AG08396 (cell line): ENCODE measurements around the gene C20orf96.
"Not testable (repeated sequence)": the region's sequence is repeated elsewhere in the genome, so short reads cannot be mapped to it uniquely, and the experiment has no call there.

ENCODE experiments used
- DNase-seq: peaks from one replicate; pipeline ENCODE4 v3.0.0; 2012; ENCODE audit warnings: low spot score, mixed read lengths

Gene C20orf96, protein sequence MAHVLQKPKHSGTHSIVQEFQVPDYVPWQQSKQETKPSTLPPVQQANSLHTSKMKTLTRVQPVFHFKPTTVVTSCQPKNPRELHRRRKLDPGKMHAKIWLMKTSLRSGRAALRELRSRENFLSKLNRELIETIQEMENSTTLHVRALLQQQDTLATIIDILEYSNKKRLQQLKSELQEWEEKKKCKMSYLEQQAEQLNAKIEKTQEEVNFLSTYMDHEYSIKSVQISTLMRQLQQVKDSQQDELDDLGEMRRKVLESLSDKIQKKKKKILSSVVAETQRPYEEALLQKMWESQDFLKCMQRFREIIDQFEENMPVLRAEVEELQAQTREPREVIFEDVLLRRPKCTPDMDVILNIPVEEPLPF

DNA sequence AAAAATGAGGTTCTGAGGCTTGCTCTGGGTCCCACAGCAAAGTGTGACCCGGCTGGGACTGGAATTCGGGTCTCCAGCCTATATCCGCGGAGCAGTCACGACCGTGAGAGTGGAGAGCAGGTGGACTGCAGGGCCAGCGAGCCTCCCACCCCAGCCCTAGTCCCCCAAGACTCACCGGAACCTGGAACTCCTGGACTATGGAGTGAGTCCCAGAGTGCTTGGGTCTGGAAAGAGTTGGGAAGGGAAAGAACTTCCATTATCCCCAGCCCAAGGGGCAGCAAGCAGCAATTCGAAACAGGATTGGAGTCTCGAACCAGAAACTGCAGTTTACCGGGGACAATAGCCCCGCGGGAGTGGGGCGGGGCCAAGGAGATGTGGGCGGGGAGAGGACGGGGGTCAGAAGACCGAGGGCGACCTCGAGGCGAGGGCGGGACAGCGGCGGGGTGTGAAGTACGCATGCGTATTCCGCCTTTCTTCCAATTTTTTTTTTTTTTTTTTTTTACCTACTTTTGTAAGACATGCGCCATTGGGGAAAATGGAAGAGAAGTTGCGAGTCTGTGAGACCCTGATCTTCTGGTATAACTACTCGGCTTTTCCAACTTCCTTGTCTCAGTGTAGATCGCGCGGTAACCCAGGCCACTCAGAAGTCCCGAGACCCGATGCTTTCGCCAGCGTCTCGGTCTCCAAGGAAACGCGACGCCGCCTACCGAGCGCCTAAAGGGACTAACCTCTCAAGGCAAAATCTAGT, at the start of gene C20orf96:
Gene C20orf96, minus strand, starts transcription at position 667 of the 748 bp plus-strand sequence. Its CDS starts 140 bp downstream, at position 527.
- peak; percentile 98 for DNase-seq

DNA sequence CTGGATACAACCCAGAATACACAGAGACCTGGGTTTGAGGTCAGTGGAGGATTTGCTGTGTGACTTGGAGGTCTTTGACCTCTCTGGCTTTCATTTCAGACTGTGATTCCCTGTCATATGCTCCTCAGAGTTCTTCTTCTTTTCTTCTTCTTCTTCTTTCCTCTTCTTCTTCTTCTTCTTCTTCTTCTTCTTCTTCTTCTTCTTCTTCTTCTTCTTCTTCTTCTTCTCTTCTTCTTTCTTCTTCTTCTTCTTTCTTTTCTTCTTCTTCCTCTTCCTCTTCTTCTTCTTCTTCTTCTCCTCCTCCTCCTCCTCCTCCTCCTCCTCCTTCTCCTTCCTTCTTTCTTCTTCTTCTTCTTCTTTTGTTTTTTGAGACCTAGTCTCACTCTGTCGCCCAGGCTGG, 45.5 kb upstream of the C20orf96 start:
- DNase-seq: not testable (repeated sequence)

DNA sequence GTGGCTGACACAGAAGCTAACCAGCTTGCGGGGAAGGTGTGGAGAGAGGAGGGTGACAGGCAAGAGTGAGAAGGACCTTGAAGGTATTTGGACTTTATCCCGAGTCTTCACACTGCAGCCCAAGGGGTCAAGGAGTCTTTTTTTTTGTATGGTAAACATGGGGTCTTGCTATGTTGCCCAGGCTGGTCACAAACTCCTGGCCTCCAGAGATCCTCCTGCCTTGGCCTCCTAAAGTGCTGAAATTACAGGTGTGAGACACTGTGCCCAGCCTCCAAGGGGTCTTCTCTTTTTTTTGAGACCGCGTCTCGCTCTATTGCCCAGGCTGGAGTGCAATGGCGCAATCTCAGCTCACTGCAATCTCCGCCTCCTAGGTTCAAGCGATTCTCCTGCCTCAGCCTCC, 44.0 kb upstream of the C20orf96 start:
- DNase-seq: no peak

DNA sequence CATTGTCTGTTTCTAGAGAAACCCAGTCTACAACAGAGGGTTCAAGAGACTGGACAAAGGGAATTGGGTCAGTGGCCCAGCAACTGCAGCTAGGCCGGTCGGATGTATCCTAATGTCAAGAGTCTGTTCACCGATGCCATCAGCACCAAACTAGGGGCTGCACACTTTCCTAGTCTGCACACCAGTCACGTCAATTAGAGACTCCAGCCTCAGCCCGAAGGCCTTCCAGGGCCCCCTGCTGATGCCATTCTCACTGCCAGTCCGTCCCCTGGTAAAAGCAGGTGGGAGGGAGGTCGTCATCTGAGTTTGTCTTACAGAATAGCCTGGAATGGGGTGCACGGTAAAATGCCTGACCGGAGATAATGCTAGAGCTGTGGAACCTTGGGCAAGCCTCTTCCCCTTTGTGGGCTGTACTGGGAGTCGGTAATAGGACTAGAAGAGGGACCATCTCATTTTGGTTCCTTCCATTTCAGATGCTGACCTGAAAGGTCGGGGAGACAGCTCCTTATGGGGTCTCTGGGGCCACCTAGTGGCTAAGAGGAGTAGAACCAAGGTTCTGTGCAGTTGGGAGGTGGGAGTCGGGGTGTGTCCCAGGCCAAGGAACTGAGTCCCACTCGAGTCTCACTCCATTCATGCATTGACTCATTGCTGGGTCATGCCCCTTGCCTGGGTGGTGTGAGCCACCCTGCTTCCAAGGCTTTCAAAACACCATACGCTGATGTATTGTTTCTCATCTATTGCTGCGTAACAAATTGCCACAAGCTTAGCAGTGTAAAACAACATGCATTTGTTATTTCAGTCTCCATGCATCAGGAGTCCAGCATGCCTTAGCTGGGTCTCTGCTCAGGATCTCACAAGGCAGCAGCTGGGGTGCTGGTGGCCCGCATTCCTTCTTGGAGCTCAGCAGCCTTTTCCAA, 39.9 kb upstream of the C20orf96 start:
- peak; percentile 77 for DNase-seq

DNA sequence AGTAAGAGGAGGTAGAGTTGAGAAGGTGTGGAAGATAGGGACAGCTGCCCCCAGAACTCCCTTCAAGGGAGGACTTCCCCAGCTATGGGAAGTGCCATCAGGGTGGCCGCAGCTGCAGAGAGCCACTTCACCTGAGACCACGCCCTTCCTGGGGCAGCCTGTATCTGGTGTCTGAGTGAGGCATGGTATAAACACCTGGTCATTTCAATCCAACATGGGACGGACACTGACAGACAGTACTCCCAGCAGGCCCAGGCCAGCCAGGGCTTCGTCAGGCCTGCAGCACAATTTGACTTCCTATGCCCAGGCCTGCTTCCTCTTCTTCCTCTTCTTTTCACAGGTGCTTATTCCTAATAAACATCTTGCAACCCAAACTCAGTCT, 39.3 kb upstream of the C20orf96 start:
- DNase-seq: no peak

DNA sequence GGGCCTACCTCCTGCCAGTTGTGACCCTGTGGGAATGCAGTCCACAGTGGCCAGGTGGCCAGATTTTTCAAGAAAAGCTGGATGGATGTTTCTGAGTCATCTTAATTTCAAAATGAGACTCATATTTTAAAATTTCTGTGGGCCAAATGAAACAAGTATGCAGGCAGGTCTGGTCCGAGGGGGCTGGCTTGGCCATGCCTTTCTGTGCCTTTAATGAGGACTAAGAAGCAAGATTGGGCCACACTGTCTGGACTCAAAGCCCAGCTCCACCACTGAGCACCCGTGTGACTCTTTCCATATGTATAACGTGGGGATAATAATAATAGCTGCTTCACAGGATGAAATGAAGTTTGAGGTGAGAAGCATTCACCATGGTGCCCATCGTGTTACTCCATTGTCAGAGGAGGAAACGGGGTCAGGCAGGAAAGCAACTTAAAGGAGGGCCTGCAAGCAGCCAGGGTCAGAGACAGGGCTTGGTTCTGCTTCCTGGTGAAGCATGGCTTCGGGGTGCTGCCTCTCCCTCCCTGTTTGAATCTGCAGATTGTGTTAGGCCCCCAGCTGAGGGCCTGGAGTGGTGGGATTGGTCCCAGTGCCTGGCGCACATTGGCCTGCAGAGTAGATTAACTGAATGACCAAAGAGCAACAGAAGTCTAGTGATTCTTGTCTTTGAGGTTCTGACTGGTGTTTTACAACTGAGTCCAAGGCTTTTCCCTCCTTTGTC, 38.6 kb upstream of the C20orf96 start:
- no peak for DNase-seq

DNA sequence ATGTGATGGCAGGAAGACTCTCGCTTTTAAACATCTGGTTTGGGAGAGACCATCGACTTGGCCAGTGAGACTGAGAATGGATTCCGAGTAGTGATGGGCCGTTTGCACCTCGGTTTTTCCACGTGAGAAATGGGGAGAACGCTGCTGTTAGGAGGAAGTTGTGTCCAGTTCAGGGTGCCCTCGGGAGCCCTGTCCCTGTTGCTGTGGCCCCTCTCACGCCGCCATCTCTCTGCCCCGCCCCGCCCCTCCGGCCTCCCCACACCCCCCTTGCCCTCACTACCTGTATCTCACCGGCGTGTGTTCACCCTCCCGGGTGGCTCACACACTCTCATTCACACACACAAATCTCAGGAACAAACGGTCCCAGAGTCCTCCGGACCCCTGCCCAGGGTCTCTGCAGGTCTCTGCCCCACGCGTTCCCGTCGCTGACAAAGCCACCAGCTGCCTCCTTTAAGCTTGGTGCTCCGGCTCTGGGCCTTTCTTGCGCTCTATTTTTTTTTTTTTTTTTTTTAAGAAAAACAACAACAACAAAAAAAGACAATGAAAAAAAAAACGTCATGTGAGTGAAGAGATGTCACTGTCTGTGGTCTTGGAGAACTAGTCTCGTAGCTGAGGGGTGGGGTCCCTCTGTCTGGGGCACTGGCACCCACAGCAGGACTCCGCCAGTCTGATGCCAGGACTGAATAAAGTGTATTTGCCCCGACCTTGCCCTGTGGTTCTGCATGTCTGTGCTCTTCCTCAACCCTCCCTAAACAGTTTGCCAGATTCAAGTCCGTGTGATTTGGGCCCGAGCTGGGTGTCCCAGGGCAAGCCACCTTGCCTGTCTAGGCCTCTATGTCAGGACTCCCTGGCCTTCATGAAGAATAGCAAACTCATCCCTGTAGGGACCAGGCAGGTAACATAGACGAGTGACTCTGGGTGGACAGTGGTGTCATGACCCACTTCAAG, 37.8 kb upstream of the C20orf96 start:
- no peak for DNase-seq

DNA sequence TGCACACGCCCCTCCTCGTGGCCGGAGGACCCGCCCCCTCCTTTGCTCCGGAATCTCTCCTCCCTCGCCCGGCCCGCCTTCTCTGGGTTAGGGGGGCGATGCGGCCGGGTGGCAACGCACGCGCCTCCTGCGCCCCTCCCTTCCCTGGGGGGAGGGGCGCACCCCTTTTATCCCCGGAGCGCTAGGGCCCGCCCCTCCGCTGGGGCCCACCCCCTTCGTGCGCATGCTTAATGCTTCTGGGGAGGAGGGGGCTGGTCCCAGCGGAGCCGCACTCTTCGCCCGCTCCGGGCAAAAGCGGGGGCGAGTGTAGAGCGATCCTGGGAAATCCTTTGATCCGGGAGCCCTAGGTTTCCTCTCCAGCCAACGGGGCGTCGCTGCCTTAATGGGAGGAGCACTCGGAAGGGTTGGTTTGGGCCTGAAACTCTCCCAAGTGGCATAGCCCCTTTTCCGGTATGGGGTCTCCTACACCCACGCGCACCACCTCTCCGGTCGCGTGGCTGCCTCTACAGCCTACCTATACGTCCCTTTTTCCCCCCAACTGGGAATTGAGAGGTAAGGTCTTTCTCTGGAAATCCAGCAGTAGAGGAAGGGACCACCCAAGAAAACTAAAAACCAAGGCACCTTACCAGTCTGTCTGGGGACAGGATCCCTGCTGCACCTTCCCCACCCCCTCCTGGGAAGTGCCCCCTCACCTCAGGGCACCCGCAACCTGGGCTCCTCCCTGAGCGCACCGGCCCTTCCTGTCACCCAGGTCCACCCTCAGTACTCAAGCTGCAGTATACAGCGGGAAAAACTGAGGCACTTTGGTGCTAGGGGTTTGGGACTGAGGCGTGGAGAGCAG, 36.9 kb upstream of the C20orf96 start:
- DNase-seq: peak; percentile 95

DNA sequence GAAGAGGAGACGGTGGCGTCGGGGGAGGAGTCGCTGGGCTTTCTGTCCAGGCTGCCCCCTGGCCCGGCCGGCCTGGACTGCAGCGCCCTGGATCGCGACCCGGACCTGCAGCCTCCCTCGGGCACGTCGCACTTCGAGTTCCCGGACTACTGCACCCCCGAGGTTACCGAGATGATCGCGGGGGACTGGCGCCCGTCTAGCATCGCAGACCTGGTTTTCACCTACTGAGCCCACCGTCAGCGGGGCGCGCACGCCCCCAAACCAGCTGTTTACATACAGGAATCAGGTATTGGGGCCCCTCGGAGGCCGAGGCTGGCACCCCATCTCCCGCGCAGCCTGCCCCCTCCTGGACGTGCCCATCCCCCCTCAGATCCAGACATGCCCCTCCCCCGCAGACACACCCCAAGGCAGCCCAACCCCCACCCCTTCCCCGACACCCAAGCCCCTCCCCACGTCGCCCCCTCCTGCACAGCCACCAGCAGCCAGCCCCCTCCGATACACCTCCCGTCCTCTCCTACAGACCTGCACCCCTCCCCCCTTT, 36.2 kb upstream of the C20orf96 start:
- peak; percentile 23 for DNase-seq

DNA sequence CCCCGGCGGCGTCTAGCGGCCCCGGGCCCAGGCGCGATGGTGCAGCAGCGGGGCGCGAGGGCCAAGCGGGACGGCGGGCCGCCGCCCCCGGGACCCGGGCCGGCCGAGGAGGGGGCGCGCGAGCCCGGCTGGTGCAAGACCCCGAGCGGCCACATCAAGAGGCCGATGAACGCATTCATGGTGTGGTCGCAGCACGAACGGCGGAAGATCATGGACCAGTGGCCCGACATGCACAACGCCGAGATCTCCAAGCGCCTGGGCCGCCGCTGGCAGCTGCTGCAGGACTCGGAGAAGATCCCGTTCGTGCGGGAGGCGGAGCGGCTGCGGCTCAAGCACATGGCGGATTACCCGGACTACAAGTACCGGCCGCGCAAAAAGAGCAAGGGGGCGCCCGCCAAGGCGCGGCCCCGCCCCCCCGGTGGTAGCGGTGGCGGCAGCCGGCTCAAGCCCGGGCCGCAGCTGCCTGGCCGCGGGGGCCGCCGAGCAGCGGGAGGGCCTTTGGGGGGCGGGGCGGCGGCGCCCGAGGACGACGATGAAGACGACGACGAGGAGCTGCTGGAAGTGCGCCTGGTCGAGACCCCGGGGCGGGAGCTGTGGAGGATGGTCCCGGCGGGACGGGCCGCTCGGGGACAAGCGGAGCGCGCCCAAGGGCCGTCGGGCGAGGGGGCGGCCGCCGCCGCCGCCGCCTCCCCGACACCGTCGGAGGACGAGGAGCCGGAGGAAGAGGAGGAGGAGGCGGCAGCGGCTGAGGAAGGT, 35.5 kb upstream of the C20orf96 start:
- peak; percentile 57 for DNase-seq

DNA sequence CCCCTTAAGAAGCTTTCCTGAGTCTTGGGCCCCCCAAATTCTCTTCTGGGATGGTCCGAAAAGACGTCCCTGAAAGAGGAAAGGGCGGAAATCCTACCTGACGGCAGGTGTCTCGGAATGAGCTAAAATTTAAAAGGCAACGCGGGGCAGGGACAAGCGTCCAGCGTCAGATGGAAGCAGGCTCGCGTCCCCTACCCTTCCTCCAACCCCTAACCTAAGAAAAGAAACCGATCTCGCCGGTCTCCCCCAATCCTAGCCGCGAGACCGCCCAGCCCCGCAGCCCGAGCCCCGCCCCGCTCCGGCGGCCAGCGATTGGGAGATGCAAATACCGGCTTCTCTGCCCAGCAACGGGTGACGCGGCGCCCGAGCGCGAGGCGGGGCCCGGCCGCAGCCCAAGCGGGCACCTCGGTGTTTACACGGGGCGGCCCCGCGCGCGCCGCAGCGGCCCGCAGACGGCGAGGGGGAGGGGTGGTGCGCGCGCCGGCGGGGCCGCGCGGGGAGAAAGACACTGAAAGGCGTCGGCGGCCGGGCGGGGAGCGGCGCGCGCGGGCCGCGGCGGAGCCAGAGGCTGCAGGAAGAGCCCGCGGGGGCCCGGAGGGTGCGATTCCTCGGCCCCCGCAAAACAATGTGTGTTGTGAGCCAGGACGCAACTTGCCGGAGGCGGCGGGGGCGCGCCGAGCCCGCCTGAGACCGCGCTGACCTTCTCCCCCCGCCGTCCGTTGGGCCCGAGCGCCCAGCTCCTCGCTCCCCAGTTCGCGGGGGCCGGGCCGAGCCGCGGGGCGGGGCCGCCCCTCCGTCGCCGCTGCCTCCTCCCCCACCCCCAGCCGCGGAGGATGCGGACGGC, 34.7 kb upstream of the C20orf96 start, which contains the start of gene SOX12:
Gene SOX12, plus strand, starts transcription at position 508 of the 844 bp plus-strand sequence. CDS start 373 bp downstream, outside the sequence.
- DNase-seq: peak; percentile 96

DNA sequence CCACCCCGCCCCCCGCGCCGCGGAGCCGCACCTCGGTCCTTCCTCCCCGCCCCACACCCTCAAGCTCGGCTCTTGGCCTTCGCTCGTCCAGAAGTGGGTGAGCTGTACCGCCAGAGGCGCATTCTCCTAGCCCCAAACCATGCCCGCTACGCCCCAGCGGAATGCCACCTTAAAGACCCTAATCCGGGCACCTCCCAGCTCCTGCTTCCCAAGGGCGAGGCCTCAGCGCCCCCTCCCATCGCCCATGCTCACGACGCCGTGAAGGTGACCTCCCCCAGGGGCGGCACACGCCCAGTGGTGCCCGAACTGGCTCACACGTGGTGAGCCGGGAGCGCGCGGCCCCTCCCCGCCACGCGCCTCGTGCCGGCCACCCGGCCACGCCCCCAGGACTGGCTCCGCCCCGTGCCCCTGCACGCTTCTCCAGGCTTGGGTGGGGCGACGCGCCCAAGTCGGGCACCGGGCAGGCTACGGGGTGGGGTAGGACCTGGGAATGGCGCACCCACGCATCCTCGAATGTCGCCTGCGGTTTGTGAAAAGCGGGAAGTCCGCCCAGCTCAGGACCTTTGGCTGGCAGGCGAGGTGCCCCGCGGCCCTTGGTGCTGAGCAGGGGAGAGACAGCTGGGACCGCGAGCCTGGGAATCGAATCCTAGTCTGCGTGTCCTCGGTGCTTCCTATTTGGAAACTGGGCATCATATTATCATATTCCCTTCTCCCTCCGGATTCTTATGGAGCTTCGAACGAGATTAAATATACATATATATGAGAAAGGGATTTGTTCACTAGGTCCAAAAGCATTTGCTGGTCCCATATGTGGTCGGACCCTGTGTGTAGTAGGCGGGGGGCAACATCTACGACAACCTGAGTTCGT, 33.9 kb upstream of the C20orf96 start:
- DNase-seq: peak; percentile 93

DNA sequence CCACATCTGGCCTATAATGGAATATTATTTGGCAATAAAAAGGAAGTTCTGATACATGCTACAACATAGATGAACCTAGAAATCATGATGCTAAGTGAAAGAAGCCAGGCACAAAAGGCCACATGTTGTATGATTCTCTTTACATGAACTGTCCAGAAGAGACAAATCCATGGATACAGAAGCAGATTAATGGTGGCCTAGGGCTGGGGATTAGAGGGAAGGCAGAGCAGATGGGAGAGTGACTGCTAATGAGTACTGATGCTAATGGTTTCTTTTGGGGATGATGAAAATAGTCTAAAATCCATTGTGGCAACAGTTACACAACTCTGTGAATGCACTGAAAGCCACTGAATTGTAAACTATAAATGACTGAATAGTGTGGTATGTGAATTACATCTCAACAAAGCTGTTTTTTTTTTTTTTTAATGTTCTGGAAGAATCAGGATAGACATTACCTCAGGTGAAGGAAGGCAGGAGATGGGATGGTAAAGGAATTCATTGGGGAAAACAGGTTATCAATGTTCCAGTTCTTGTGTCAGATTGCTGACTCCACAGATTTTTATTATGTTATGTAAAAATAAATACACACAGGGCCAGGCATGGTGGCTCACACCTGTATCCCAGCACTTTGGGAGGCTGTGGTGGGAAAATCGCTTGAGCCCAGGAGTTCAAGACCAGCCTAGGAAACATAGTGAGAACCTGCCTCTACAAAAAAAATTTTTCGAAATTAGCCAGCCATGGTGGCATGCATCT, 25.9 kb upstream of the C20orf96 start:
- peak; percentile 38 for DNase-seq

DNA sequence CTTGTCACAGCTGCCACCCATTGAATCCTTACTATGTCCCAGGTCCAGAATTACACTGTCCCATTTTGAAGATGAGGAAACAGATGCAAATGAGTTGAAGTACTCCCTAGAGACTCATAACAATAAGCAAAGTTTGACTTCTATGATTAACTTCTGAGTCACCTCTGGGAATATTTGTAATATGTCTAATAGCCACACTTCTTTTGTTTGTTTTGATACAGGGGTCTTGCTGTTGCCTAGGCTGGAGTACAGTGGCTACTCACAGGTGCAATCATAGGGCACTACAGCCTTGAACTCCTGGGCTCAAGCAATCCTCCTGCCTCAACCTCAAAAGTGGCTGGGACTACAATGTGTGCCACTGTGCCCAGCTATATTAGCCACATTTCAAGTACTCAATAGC, 23.4 kb upstream of the C20orf96 start:
- DNase-seq: peak; percentile 42

DNA sequence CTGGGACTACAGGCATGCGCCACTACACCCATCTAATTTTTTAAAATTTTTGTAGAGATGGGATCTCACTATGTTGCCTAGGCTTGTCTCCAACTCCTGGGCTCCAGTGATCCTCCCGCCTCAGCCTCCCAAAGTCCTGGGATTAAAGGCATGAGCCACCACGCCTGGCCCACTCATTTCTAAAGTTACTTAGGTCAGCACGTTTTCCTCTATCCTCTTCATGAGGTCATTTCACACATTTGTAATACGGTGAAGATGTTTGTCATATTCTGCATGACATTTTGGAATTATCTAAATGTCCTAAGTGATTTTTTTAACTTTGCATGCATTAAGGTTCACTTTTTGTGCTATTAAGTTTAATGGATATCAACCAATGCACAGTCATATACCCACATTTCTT, 22.9 kb upstream of the C20orf96 start:
- no peak for DNase-seq

DNA sequence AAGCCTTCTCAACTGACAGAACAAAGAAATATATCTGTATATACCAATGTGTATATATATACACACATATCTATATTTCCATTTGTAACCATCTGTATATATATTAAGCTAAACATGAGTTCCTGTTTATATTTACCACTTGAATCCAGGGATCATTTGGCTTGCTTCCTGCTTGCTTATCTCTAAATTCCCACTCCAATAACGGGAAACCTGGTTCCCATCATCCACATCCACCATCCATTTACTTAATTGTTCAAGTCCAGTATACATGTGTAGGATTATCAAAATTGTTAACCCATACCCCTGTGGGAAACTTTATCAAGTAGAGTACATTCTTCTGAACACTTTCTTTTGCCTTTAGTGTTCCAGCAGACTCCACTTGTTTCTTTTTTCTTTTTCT, 22.3 kb upstream of the C20orf96 start:
- no peak for DNase-seq
